HG03460 (cell line): ENCODE measurements around the gene PML.
A peak's percentile ranks its signal among the peaks of the same experiment; 100 is the strongest.

ENCODE experiments used
- ATAC-seq: cut with Tn5 transposase; IDR thresholded peaks from one replicate; pipeline ENCODE4 v1.9.1; 2021; ENCODE audit not compliant: unreplicated experiment

PML gene

GRCh38 chr15:73984208-73984979, 10.1 kb upstream of the PML start:
- ATAC-seq, result no peak

GRCh38 chr15:73985101-73985873, 9.2 kb upstream of the PML start:
- no peak for ATAC-seq

- ATAC-seq, result no peak
These were observed 8.3 kb upstream of the PML start for GRCh38 chr15:73986055-73986775.

- no peak for ATAC-seq
These were observed 7.8 kb upstream of the PML start for GRCh38 chr15:73986776-73987056.

GRCh38 chr15:73987250-73987649, 7.3 kb upstream of the PML start:
- no peak for ATAC-seq

GRCh38 chr15:73987681-73988444, 6.7 kb upstream of the PML start:
- no peak for ATAC-seq

GRCh38 chr15:73988445-73988969, 6.0 kb upstream of the PML start:
- no peak for ATAC-seq

GRCh38 chr15:73989001-73989798, 5.3 kb upstream of the PML start:
- no peak for ATAC-seq

- ATAC-seq, result no peak
These were observed 4.1 kb upstream of the PML start for GRCh38 chr15:73990250-73991005.

- ATAC-seq, result no peak
These were observed 3.3 kb upstream of the PML start for GRCh38 chr15:73991260-73991659.

- peak; percentile 62 for ATAC-seq
These were observed 2.6 kb upstream of the PML start, which contains the start of gene STOML1 for GRCh38 chr15:73991726-73992593. Gene STOML1 (minus strand): TSS chr15:73992295. CDS start chr15:73992223, 72 bp downstream.

GRCh38 chr15:73992594-73992898, 2.0 kb upstream of the PML start:
- no peak for ATAC-seq

- no peak for ATAC-seq
These were observed 1.1 kb upstream of the PML start for GRCh38 chr15:73993211-73993994.

- no peak for ATAC-seq
These were observed 551 bp downstream of the PML start for GRCh38 chr15:73994912-73995622.

- ATAC-seq, result no peak
These were observed 1.8 kb downstream of the PML start for GRCh38 chr15:73996267-73996666.

GRCh38 chr15:73996939-73997338, 2.4 kb downstream of the PML start:
- ATAC-seq, result no peak

GRCh38 chr15:73997986-73998385, 3.5 kb downstream of the PML start:
- no peak for ATAC-seq
